SK-MEL-5 (cell line): ENCODE data around the gene RNF144A. TPM values are rescaled to one million over a fixed set of nuclear protein-coding genes. Genes with fewer than 3 reads are reported as not detected.

Source experiments
- total RNA-seq: library from RNA; depleted of rRNA; stranded (reverse); fragments of >200 nt; shearing (Covaris generic); gene quantifications from 2 replicates; pipeline ENCODE4 v1.2.3, GENCODE V29; 2014; rRNA removed

RNF144A gene
- total RNA-seq, 1 experiment from 2014 or later: 83.1 TPM

Other genes starting within 250 kb of the RNF144A start
- 2.6 and 3.8 TPM in 2 replicates for gene CMPK2, start 51.5 kb upstream of the RNF144A start, total RNA-seq
- gene RSAD2, start 39.6 kb upstream of the RNF144A start, total RNA-seq: 0.48 TPM in 1 of 2 replicates, not detected in the other